Left kidney (tissue), 2 donors: Measurements from ENCODE around the gene DEF6. TPM values are rescaled to one million over a fixed set of nuclear protein-coding genes. Genes with fewer than 3 reads are reported as not detected.

Experiments
- DNase-seq: peaks from one replicate; pipeline ENCODE4 v3.0.0-alpha.2; 2013
- polyA plus RNA-seq: library from polyadenylated mRNA; unstranded; fragments of 120-200 nt; gene quantifications from one replicate; pipeline ENCODE4 v1.2.1, GENCODE V29; 2013; ENCODE audit not compliant: insufficient read length

DEF6 gene
- polyA plus RNA-seq, 1 donor, result 3.4 TPM

GRCh38 chr6:35343835-35344550 is 46.4 kb downstream of the DEF6 start:
- DNase-seq, result no peak

GRCh38 chr6:35351422-35351821 is 53.8 kb downstream of the DEF6 start:
- no peak for DNase-seq

GRCh38 chr6:35352735-35353134 is 55.1 kb downstream of the DEF6 start:
- DNase-seq, result no peak

GRCh38 chr6:35354361-35355135 is 56.9 kb downstream of the DEF6 start:
- DNase-seq, result no peak

GRCh38 chr6:35356391-35356790 is 58.8 kb downstream of the DEF6 start:
- no peak for DNase-seq

- DNase-seq, result no peak
Observed at GRCh38 chr6:35357677-35358076, 60.1 kb downstream of the DEF6 start.

GRCh38 chr6:35358086-35358485 is 60.5 kb downstream of the DEF6 start:
- DNase-seq, result no peak

GRCh38 chr6:35359346-35359743 is 61.7 kb downstream of the DEF6 start:
- DNase-seq, result no peak

- DNase-seq, result no peak
Observed at GRCh38 chr6:35359744-35360348, 62.2 kb downstream of the DEF6 start.

GRCh38 chr6:35360349-35361138 is 62.9 kb downstream of the DEF6 start:
- no peak for DNase-seq

GRCh38 chr6:35362200-35362599 is 64.6 kb downstream of the DEF6 start:
- DNase-seq, result no peak

- DNase-seq, result peak; percentile 62
Observed at GRCh38 chr6:35363293-35363750, 65.7 kb downstream of the DEF6 start.

- no peak for DNase-seq
Observed at GRCh38 chr6:35365594-35366203, 68.1 kb downstream of the DEF6 start.

GRCh38 chr6:35366204-35366596 is 68.6 kb downstream of the DEF6 start:
- no peak for DNase-seq

GRCh38 chr6:35367646-35368037 is 70.0 kb downstream of the DEF6 start:
- DNase-seq, result no peak

- no peak for DNase-seq
Observed at GRCh38 chr6:35368038-35368887, 70.6 kb downstream of the DEF6 start.

GRCh38 chr6:35370124-35370741 is 72.6 kb downstream of the DEF6 start:
- no peak for DNase-seq

- no peak for DNase-seq
Observed at GRCh38 chr6:35370785-35371493, 73.3 kb downstream of the DEF6 start.
